Liver (tissue), 9 donors: Measurements from ENCODE around the gene SNHG17. TPM values are rescaled to one million over a fixed set of nuclear protein-coding genes. Genes with fewer than 3 reads are reported as not detected.

Source experiments
- DNase-seq: peaks from one replicate; pipeline ENCODE4 v3.0.0-alpha.2; 2017; ENCODE audit warnings: low spot score
- H3K27ac ChIP-seq, 2 donors: one replicate each; pipeline ENCODE4 v1.7.0; 2013; ENCODE audit warnings: inconsistent platforms in 2 of 2, low read length in 2 of 2, control low read depth in 1 of 2, low read depth in 1 of 2, mild to moderate bottlenecking in 1 of 2
- H3K27me3 ChIP-seq, 4 donors: one replicate each; pipeline versions ENCODE4 v1.6.1 to v1.7.0; 2013; ENCODE audit warnings: low read length in 3 of 4, inconsistent platforms in 1 of 4, mild to moderate bottlenecking in 1 of 4, moderate library complexity in 1 of 4; ENCODE audit not compliant: control insufficient read depth in 4 of 4, insufficient read depth in 4 of 4
- H3K36me3 ChIP-seq, 4 donors: one replicate each; pipeline versions ENCODE4 v1.6.1 to v1.7.0; 2013; ENCODE audit warnings: low read length in 3 of 4, mild to moderate bottlenecking in 3 of 4, low read depth in 1 of 4, moderate library complexity in 1 of 4; ENCODE audit not compliant: control insufficient read depth in 4 of 4, insufficient read depth in 3 of 4
- H3K4me1 ChIP-seq, 4 donors: one replicate each; pipeline versions ENCODE4 v1.6.1 to v1.7.0; 2013; ENCODE audit warnings: low read length in 3 of 4, mild to moderate bottlenecking in 3 of 4, moderate library complexity in 1 of 4; ENCODE audit not compliant: control insufficient read depth in 4 of 4, insufficient read depth in 4 of 4
- H3K4me3 ChIP-seq, 3 donors: one replicate each; pipeline versions ENCODE4 v1.6.1 to v1.7.0; 2013; ENCODE audit warnings: low read length in 3 of 3, control low read depth in 1 of 3, low read depth in 1 of 3, mild to moderate bottlenecking in 1 of 3
- H3K9ac ChIP-seq, 2 donors: one replicate each; pipeline ENCODE4 v1.7.0; 2013; ENCODE audit warnings: low read length in 2 of 2, mild to moderate bottlenecking in 2 of 2, moderate library complexity in 2 of 2, control low read depth in 1 of 2, low read depth in 1 of 2
- H3K9me3 ChIP-seq, 4 donors: one replicate each; pipeline versions ENCODE4 v1.6.1 to v1.7.0; 2013; ENCODE audit warnings: low read length in 3 of 4; ENCODE audit not compliant: control insufficient read depth in 4 of 4
- ATF3 ChIP-seq: IDR thresholded peaks from 2 replicates; pipeline ENCODE4 v1.6.1; 2016; ENCODE audit warnings: antibody characterized with exemption
- CTCF ChIP-seq: fragments of 150-350 bp; IDR thresholded peaks from 2 replicates; pipeline ENCODE4 v1.5.1; 2017; ENCODE audit warnings: improper control_type of control experiment, low read depth, low read length; ENCODE audit not compliant: missing input control
- EGR1 ChIP-seq, 2 donors: IDR thresholded peaks; 2 replicates each; pipeline ENCODE4 v1.6.1; 2016 to 2018; ENCODE audit warnings: antibody characterized with exemption in 2 of 2, low read depth in 2 of 2
- FOXA1 ChIP-seq: IDR thresholded peaks from 2 replicates; pipeline ENCODE4 v1.6.1; 2016; ENCODE audit warnings: antibody characterized with exemption
- FOXA2 ChIP-seq: IDR thresholded peaks from 2 replicates; pipeline ENCODE4 v1.6.1; 2016; ENCODE audit warnings: antibody characterized with exemption
- GABPA ChIP-seq, 2 donors: IDR thresholded peaks in 1 of 2; conservative IDR thresholded peaks in 1 of 2; 2 replicates each; pipeline ENCODE4 v1.6.1; 2016; ENCODE audit warnings: antibody characterized with exemption in 2 of 2, mild to moderate bottlenecking in 1 of 2, moderate library complexity in 1 of 2
- HNF4A ChIP-seq, 2 donors: conservative IDR thresholded peaks; 2 replicates each; pipeline ENCODE4 v1.6.1; 2016; ENCODE audit warnings: antibody characterized with exemption in 2 of 2, mild to moderate bottlenecking in 2 of 2
- HNF4G ChIP-seq: IDR thresholded peaks from 2 replicates; pipeline ENCODE4 v1.6.1; 2016; ENCODE audit warnings: antibody characterized with exemption
- JUND ChIP-seq, 2 donors: IDR thresholded peaks; 2 replicates each; pipeline ENCODE4 v1.6.1; 2016; ENCODE audit warnings: antibody characterized with exemption in 2 of 2
- NR2F2 ChIP-seq: IDR thresholded peaks from 2 replicates; pipeline ENCODE4 v1.6.1; 2016; ENCODE audit warnings: antibody characterized with exemption
- RAD21 ChIP-seq, 2 donors: IDR thresholded peaks; 2 replicates each; pipeline ENCODE4 v1.6.1; 2016; ENCODE audit warnings: antibody characterized with exemption in 2 of 2, mild to moderate bottlenecking in 2 of 2
- RXRA ChIP-seq, 2 donors: IDR thresholded peaks; 2 replicates each; pipeline ENCODE4 v1.6.1; 2017 to 2018; ENCODE audit warnings: antibody characterized with exemption in 2 of 2, mild to moderate bottlenecking in 1 of 2
- SP1 ChIP-seq: IDR thresholded peaks from 2 replicates; pipeline ENCODE4 v1.6.1; 2018; ENCODE audit warnings: antibody characterized with exemption, mild to moderate bottlenecking
- TAF1 ChIP-seq: conservative IDR thresholded peaks from 2 replicates; pipeline ENCODE4 v1.6.1; 2016; ENCODE audit warnings: antibody characterized with exemption, mild to moderate bottlenecking
- YY1 ChIP-seq: IDR thresholded peaks from 2 replicates; pipeline ENCODE4 v1.6.1; 2016; ENCODE audit warnings: antibody characterized with exemption, mild to moderate bottlenecking
- WGBS: extraction: QIAGEN DNeasy Blood & Tissue Kit; methylation state at CpG from one replicate; pipeline ENCODE4 v1.1.7; 2013; 5-methylcytosine and 5-hydroxymethylcytosine counted together
- polyA plus RNA-seq, 2 donors: library from polyadenylated mRNA; stranded (reverse) in 1 of 2; unstranded in 1 of 2; fragments of 200-250 nt in 1 of 2; fragments of >200 nt in 1 of 2; fragmentation: Nextera tagmentation in 1 of 2; extraction: Ambion mirVana in 1 of 2; gene quantifications; one replicate each; pipeline versions ENCODE4 v1.2.1 to v1.2.3, GENCODE V29; 2013 to 2015
- total RNA-seq, 2 donors: library from RNA; depleted of rRNA; stranded (reverse); fragments of >200 nt; gene quantifications; one replicate each; pipeline ENCODE4 v1.2.3, GENCODE V29; 2014
- TF ChIP-seq, protein P1 (sequence below): IDR thresholded peaks from 2 replicates; pipeline ENCODE4 v1.6.1; 2016; ENCODE audit warnings: antibody characterized with exemption, mild to moderate bottlenecking
- donor health status: healthy.
- donor health status: healthy.
- donor health status: healthy.
- donor health status: healthy.
- donor health status: healthy.

SNHG17 gene
- total and polyA plus RNA-seq, 4 donors, result 6.3 to 24.6 (median 14.0) TPM

DNA sequence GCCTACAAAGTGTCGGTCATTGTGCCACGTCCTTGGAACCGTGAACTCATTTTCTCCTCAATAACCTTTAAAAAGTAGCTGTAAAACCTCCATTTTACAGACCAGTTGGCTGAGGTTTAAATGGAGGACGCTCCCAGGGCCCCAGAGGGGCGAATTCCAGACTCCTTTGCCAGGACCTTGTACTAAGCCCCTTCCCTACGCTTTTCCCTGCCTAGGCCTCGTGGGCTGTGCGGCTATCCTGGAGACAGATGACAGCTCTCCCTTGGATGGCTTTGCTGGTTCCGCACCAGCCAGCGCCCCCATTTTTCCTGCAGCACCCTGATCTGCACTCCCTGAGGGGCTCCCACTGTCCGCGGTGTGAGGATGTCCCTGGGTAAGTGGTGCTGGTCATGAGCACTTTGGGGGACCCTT is 12.1 kb upstream of the SNHG17 start:
- WGBS, result 45% methylated on average over 12 of the region's 12 CpGs
- Histone ChIP-seq H3K4me1 (peaks cover 7 to 20% (median 17%) of the 10 kb centered on the region in 4 donors), H3K36me3 (peaks cover 2 to 19% (median 18%) of the 10 kb centered on the region in 4 donors), H3K27me3 (no peaks in the 10 kb centered on the region), H3K9me3 (no peaks in the 10 kb centered on the region), H3K4me3 (peak overlapping the region; percentile 88 to 97 (median 89)), H3K27ac (peak overlapping the region; percentile 62 to 90), H3K9ac (peak overlapping the region; percentile 63 to 91)
- TF ChIP-seq CTCF (no peak), JUND (IDR thresholded peaks at IDR 0.05) (no peak), RXRA (IDR thresholded peaks at IDR 0.05) (no peak), HNF4G (no peak), HNF4A (conservative IDR thresholded peaks at IDR 0.05) (no peak), YY1 (no peak), SP1 (no peak), GABPA (IDR thresholded peaks at IDR 0.05 in 1 of 2, conservative IDR thresholded peaks at IDR 0.05 in 1 of 2) (no peak), FOXA2 (no peak), RAD21 (IDR thresholded peaks at IDR 0.05) (no peak)
- TF ChIP-seq, protein P1, sequence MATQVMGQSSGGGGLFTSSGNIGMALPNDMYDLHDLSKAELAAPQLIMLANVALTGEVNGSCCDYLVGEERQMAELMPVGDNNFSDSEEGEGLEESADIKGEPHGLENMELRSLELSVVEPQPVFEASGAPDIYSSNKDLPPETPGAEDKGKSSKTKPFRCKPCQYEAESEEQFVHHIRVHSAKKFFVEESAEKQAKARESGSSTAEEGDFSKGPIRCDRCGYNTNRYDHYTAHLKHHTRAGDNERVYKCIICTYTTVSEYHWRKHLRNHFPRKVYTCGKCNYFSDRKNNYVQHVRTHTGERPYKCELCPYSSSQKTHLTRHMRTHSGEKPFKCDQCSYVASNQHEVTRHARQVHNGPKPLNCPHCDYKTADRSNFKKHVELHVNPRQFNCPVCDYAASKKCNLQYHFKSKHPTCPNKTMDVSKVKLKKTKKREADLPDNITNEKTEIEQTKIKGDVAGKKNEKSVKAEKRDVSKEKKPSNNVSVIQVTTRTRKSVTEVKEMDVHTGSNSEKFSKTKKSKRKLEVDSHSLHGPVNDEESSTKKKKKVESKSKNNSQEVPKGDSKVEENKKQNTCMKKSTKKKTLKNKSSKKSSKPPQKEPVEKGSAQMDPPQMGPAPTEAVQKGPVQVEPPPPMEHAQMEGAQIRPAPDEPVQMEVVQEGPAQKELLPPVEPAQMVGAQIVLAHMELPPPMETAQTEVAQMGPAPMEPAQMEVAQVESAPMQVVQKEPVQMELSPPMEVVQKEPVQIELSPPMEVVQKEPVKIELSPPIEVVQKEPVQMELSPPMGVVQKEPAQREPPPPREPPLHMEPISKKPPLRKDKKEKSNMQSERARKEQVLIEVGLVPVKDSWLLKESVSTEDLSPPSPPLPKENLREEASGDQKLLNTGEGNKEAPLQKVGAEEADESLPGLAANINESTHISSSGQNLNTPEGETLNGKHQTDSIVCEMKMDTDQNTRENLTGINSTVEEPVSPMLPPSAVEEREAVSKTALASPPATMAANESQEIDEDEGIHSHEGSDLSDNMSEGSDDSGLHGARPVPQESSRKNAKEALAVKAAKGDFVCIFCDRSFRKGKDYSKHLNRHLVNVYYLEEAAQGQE, result no peak
- no peak for DNase-seq

GRCh38 chr20:38446441-38447209 is 11.5 kb upstream of the SNHG17 start:
- DNase-seq, result peak; percentile 95
- Histone ChIP-seq H3K4me1 (peaks cover 7 to 20% (median 17%) of the 10 kb centered on the region in 4 donors), H3K9ac (peak overlapping the region; percentile 85 to 91), H3K27ac (peak overlapping the region; percentile 62 to 78), H3K9me3 (no peaks in the 10 kb centered on the region), H3K4me3 (peak overlapping the region; percentile 88 to 97 (median 89)), H3K27me3 (no peaks in the 10 kb centered on the region), H3K36me3 (peaks cover 2 to 19% (median 18%) of the 10 kb centered on the region in 4 donors)
- WGBS, result 2% methylated on average over 56 of the region's 56 CpGs
- peak; percentile 64 for TF ChIP-seq TAF1
- peak; percentile 19 to 38 for TF ChIP-seq RXRA (IDR thresholded peaks at IDR 0.05)
- peak; percentile 46 to 55 for TF ChIP-seq EGR1 (IDR thresholded peaks at IDR 0.05; ENCODE audit: low read depth in 2 of 2)
- no peak for TF ChIP-seq NR2F2
- peak; percentile 94 for TF ChIP-seq CTCF
- no peak for TF ChIP-seq HNF4A (conservative IDR thresholded peaks at IDR 0.05)
- peak; percentile 21 for TF ChIP-seq FOXA2
- no peak for TF ChIP-seq ATF3
- TF ChIP-seq HNF4G, result no peak
- TF ChIP-seq, protein P1, result peak; percentile 61
- TF ChIP-seq JUND (IDR thresholded peaks at IDR 0.05), result no peak
- TF ChIP-seq FOXA1, result no peak
- peak; percentile 74 to 78 for TF ChIP-seq RAD21 (IDR thresholded peaks at IDR 0.05)
- TF ChIP-seq GABPA (IDR thresholded peaks at IDR 0.05 in 1 of 2, conservative IDR thresholded peaks at IDR 0.05 in 1 of 2), result peak; percentile 77 to 95
